GDM1 (cell line): ENCODE data around the gene CEND1.

ENCODE experiments used
- DNase-seq: peaks from one replicate; lab custom pipeline; 2025; lab: John Stamatoyannopoulos, UW

CEND1 gene

DNA sequence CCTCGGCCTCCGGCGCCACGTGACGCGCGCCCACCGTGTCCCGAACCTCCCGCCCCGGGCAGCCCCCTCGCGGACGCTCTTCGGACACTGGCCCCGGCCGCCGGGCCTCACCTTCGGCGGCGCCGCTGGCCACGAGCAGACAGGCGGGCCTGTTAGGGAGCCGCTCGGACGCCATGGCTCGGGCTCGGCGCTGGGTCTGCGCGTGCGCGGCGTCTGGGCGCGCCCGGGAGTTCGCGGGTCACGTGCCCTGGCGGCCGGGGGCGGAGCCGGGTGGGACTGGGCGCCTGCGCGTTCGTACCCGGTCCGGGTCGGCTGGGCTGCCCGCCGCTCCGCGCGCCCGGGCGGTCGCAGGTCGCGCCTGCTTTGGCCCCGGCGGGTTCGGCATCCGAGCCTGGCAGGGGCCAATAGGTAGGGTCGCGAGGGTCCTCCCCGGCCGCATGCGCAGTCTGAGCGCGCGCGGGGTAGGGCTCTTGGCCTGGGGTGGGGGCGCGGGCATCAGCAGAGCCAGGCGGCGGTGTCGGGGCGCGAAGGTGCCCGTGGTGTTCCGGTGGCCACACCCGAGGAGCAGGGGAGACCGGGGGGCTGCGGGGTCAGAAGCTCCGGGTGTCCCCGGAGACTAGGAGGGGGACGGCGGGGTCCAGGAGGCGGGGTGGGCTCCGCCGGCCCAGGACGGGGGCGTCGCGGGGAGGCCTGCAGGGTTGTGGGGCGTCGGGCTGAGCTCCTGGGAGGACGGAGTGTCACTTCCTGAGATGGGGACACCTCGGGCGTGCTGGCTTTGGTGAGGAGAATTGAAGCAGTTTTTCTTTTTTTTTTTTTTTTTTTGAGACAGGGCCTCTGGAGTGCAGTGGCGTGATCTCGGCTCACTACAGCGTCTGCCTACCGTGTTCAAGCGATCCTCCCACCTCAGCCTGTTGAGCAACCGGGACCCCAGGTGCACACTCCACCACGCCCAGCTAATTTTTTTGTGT is 12.3 kb downstream of the CEND1 start, which contains the start of gene GATD1:
GATD1 (minus strand) TSS at position 200 of the 968 bp plus-strand sequence; CDS start at position 175, 25 bp downstream.
- DNase-seq: peak; percentile 82

DNA sequence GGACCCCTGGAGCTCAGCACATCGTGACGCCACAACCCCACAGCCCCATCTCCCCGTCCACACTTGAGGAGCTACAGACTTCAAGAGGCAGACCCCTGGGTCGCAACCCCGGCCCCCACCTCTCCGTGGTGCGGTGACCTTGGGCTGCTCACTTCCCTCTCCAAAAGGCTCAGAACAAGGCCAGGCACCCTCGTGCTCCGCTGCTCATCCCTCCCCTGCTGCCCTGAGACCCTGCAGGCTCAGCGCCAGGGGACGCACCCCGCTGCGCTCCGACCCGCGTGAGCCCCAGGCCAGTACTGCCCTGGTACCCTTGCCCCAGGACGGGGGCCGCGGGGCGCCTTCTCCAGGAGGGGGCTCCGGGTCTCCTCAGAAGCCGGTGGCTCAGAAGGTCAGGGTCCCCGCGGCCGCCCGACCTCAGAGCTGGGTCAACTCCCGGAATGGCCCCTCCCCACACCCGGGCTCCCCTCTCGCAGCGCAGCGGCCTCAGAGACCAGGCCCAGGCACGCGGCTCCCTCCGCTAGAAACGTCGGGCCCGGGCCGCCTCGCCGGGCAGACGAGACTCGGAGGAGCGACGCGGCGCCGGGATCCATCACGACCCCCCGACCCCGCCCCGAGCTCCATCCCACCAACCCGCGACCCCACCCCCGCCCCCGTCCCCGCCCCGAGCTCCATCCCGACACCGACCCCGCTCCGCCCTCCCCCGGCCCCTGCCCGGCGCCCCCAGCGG is 13.2 kb downstream of the CEND1 start:
- DNase-seq: peak; percentile 42

DNA sequence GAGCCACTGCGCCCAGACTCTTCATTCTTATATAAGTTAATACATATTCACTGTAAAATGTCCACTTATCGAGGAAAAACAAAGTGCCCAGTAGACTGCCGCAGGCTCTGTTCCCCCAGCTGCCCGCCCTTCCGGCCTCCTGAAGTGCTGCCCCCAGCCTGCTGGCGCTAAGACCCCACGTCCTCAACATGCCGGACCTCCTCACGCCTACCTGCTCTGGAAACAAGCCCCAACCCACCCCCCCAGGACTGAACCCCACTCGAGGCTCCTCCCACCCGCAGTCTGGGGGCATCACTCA is 13.7 kb downstream of the CEND1 start:
- no peak for DNase-seq

DNA sequence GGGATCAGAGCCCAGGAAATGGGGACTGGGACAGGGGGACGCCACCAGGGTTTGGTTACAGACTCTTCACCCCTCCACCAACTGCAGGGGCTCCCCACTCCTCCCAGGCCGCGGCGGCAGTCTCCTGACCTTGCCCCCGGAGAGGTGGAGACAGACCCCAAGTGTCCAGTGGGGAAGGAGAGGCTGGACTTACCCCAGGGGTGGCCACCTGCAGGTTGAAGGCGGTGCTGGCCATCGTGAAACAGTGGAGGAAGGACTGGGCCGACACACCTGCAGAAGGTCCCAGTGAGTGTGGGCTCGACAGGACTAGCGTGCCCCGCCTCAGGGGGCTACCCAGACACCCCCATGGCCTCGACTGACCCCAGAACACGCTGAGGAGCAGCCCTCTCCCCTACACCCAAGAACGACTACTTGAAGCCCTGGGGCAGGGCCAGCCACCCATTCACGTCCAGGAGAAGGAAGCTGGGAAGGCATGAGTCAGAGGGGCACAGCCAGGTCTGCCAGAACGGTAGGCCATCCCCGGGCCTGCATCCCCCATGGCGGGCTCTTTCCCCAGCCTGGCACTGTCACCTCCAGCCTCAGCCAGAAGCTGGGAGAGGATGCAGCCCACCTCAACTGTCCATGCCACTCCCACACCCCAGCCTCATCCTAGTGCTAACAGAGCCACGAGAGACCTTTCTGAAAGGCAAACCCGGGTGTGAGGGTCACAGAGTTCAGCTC is 14.9 kb downstream of the CEND1 start:
- no peak for DNase-seq

DNA sequence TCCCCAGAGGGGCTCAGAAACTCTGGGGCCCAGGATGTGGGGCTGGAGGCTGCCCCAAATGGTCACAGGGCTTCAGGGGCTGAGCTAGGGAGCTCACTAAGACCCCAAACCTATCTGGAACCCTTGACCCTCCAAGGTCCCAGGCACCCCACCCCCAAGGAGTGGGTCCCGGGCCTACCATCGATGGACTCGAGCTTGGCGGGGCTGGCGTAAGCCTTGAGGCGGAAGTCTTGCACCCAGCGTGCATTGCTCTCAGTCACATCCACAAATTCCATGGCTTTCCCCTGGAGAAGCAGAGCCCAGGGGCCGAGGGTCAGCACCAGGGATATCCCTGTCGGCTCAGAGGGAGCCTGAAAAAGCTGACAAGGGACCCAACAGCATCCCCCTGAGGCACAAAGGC is 16.1 kb downstream of the CEND1 start:
- no peak for DNase-seq

DNA sequence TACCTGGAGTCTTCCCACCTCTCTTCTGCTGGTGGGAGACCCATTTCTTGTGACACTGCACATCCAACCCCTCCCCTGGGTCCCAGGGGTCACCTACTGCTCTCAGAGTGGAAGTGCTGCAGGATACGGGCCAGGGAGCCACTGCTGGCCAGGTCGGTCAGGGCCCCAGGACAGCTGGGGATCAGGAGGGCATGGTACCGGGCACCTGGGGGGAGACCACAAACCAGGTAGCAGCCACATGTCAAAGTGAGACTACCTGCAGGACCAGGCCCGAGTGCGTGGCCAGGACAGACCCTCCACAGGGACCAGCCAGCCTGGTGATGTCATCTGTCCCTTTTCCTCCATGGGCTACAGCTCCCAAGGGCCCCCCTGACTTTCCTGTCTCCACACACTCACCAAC is 16.5 kb downstream of the CEND1 start:
- no peak for DNase-seq

DNA sequence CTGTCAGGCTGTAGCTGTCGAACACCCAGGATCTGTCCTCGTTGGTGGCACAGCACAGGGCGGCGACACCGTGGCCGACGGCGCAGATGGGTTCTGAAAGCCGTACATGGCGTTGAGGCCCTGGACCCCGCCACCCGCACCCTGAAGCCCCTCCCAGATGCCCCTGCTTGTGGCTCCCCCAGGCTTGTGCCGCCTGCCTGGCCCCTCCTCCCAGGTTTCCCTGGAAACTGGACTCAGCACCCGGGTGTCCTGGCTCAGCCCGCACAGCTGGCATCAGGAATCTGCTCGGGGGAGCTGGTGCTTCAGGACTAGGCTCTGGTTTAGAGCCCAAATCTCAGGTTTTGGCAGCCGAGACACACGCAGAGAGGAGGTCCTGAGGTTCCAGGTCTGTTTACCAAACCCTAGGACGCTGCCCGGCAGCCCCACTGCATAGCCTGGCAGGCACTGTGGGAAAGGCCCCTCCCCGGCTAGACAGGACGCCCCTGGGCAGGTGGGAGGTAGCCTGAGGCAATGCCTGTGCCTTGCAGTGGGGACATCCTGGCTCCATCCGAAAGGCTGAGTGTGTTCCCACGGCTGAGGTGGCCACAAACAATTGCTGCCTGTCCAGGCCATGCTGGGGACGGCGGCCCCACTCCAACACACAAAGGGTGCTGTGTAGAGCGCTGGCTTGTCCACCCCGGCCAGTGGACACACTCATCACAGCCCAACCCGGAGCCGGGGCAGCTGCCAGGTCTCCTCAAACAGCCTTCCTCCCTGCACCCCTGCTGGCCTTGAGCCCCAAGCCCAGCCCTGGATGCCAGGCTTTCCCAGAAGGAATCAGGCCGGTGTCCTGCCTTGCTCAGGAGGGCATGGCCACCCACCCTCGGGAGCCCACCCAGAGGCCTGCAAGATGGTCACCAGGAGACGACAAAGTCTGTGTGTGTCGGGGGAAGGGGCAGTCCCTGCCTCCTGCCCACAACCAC is 17.2 kb downstream of the CEND1 start:
- DNase-seq: no peak

DNA sequence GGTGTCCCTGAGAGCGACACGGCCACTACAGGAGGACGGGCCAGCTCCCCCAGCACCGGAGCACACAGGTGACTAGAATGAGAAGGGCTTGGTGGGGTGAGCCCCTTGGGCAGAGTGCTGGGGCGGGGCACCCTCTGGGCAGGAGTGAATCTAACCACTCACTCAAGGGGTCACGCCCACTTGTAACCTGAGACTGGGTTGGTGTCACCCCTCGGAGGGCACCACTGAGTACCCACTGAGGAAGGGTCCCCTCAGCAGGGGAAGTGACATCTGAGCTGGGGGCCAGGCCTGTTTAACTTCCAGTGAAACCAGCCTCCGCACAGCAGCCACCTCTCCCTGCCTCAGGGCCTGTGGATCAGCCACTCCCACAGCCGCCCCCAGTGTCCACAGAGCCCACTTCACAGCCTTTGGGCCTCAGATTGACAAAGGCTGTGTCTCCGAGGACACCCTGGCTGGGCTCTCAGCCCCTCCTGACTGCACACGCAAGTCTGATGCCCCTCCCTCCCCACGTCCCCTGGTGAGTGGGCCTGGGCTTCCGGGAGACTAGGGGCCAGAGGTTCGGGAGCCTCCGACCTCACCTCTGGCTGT is 18.2 kb downstream of the CEND1 start:
- no peak for DNase-seq

DNA sequence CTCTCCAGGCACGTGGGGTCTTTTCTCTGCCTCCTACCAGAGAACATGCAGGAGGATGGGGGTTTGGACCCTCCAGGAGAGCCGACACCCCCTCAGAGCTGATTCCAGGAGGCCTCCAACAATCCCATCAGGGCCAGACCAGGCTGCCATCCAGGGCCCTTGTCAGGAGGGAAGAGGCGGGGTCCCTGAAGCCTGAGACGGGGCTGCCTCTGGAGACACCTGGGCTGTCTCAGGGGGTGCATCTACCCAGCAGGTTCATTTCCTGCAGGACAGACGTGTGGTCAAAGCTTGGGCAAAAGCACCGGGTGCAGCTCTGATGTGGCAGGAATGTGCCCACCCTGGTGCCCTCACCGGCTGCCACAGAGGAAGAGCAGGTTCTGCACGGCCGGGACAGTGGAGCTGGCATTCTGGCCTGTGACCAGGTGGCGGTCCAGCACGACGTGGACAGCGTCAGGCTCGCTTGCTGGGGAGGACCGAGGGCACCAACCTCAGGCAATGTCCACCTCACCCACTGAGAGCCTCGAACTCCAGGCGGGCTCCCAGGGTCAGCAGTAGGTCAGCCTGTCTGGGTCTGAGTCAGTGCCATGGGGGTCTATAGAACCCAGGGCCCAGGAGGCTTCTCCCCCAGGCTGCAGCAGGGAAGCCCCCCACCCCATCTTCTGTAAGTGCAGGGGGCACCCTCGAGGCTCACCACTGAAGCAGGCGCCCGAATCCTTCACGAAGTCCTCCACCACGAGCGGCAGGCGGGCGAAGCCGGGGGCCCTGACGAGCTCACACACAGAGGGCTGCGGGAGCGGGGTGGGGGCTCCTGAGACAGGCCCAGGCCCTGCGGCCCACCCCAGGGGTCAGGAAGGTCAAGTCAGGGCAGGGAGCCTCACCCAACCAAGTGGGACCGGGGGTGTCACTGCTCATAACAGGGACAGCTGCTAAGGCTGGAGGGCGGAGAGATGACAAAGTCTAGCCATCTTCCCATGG is 19.0 kb downstream of the CEND1 start:
- no peak for DNase-seq

DNA sequence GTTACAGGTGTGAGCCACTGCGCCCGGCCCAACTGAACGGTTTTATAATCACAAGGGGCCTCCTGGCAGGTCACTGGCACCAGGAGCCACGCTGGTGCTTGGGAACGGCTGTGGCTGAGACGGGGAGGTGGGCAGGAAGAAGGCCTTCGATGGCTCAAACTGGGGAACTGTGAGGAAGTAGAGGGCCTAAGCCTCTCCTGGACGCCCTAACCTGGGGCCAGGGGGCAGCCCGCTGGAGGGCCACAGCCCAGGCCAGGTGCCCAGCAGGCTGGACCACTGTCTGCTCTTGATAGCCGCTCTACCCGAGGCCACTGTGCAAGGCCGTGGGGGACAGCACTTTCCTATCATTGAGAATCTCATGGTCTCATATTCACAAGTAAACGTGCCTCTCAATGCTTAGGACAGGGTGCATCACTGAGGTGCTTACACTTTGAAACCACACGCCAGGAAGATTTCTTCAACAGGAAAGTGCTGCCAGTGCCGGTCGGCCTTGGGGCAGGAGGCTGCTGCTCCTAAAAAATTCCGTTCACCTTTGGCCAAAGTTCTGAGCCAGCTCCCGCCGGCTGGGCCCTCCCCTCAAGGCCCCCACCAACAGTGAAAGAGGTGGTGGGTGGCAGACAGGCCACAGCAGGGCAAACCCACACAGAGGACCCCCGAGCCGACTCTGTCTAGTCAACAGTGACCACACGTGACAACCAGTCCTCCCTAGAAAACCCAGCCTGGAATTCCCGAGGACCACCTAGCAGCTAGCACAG is 19.8 kb downstream of the CEND1 start:
- no peak for DNase-seq

DNA sequence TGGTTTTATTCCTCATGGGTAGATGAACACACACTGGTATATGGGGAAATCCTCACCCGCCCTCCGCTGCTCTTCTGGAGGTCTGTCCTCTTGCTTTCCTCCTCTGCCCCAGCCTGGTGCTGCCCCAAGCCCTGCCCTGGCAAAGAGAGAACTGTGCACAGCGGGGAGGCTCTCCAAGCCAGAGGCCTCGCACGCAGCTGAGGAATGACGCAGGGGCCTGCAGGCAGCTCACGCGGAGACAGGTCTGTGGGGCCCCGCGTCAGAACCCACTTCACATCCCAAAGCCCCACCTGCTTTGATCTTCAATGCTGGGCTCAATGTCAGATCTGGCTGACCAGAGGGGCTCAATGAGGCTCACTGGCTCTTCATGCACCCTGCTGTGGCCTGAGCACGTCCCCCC is 22.7 kb downstream of the CEND1 start:
- no peak for DNase-seq

DNA sequence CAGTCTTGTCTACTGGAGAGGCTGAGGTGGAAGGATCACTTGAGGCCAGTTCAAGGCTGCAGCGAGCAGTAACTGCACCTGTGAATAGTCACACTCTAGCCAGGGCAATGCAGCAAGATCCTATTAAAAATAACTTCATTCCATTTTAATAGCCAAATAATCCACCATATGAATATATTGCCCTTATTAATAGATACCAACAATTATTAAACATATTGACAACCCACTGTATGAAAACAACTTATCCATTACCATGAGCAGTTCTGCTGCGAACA is 23.0 kb downstream of the CEND1 start:
- DNase-seq: no peak

DNA sequence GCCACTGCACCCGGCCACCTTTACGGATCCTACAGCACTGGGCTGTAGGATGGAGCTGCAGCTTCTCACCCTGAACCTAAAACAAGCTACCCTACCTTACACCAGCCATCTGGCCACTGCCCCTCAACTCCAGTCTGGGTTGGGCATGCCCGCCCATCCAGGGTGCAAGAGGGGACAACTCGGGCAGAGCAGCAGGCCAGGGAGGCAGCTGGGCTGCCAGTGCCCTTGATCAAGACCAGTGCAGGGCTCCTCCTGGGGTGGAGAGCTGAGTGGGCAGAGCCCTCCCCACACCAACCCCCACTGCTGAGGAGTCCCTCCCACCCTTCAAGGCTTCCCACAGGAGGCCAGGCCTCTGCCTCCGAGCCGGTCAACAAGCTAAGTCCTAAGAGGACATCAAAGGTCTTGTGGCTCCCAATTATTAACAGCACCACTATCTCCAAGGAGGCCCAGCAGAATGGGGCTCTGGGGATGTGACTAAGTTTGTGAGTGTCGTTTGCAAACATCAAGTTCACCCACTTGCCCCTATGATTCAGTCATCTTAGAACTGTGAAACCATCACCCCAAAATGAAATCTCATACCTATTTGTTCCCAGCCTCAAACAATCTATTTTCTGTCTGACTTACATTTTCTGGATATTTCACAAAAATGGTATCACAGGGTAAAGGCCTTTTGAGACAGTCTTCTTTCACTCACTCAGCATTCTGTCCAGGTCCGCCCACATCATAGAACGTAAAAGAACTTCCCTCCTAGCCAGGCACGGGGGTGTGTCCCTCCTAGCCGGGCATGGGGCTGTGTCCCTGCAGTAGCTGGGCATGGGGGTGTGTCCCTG is 23.6 kb downstream of the CEND1 start:
- DNase-seq: no peak

DNA sequence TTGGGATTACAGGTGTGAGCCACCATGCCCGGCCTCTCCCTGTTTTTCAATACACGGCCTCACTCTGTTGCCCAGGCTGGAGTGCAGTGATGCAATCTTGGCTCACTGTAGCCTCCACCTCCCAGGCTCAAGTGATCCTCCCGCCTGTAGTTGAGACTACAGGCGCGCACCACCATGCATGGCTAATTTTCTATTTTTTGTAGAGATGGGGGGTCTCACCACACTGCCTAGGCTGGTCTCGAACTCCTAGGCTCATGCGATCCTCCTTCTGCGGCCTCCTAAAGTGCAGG is 24.1 kb downstream of the CEND1 start:
- DNase-seq: no peak

DNA sequence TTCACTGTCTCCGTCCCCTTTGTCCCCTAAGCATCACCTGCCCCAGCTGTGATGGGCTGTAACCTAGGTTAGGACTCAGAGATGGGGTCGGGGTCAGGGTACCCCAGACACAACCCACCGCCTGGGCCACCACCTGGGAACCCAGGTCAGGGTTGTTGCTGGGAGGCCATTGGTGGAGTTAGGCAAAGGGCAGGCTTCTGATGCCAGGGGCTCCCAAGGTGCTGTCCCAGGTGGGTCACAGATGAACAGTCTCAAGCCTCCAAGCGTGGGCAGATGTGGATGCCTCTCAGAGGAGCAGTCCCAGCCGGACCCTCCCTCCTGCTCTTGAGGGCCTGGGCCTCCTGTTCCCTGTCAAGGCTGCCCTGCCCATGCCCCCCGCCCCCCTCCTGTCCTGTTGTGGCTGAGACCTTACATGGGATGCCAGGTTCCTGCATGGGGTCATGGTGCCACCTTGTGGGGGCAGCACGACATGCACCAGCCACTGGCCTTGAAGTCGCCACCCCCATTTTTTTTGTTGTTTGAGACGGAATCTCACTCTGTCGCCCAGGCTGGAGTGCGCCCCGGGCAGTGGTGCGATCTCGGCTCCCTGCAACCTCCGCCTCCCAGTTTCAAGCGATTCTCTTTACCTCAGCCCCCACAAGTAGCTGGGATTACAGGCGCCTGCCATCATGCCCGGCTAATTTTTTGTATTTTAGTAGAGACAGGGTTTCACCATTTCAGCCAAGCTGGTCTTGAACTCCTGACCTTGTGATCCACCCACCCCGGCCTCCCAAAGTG is 24.7 kb downstream of the CEND1 start:
- DNase-seq: peak; percentile 44

DNA sequence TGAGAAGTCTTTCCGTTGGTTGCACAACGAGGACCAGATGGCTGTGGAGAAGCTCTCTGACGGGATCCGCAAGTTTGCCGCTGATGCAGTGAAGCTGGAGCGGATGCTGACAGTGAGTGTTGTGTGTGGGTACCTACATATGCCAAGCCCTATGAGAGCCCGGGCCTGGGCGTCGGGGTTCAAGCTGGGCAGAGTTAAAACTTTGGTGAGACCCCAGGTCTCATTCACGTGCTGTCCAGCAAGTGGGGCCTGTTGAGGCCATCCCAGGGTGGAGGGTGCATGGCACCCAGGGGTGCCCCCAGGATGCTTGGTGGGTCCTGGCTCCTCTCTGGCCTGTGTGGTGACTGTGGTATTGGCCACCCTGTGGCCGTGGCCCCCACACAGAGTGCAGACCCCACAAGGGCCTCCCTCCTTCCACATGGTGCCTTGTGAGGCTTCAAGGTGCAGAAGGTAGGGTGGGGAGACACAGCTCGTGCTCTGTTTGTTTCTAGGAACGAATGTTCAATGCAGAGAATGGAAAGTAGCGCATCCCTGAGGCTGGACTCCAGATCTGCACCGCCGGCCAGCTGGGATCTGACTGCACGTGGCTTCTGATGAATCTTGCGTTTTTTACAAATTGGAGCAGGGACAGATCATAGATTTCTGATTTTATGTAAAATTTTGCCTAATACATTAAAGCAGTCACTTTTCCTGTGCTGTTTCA is 25.4 kb downstream of the CEND1 start:
- DNase-seq: no peak
